ENCODE results near the gene USP35.

DNA sequence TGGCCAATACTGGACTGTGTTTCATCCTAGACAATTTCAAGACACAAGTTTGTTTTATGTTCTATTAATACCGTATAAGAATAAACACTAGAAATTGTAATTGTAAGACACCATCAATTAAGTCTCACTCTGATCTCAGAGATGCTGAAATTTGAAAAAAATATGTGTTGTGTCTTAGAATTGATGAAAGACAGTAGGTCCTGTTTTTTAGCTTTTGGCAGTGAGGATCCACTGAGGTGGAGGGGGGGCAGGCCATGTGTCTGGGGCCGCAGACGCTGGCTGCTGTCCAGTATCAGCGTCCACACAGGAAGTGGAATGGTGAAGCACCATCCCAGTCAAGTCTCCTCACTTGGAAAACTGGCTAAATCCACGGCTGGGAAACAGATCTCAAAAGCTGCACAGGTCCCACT is 26.8 kb upstream of the USP35 start:
- TF ChIP-seq, protein P1, sequence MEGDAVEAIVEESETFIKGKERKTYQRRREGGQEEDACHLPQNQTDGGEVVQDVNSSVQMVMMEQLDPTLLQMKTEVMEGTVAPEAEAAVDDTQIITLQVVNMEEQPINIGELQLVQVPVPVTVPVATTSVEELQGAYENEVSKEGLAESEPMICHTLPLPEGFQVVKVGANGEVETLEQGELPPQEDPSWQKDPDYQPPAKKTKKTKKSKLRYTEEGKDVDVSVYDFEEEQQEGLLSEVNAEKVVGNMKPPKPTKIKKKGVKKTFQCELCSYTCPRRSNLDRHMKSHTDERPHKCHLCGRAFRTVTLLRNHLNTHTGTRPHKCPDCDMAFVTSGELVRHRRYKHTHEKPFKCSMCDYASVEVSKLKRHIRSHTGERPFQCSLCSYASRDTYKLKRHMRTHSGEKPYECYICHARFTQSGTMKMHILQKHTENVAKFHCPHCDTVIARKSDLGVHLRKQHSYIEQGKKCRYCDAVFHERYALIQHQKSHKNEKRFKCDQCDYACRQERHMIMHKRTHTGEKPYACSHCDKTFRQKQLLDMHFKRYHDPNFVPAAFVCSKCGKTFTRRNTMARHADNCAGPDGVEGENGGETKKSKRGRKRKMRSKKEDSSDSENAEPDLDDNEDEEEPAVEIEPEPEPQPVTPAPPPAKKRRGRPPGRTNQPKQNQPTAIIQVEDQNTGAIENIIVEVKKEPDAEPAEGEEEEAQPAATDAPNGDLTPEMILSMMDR (conservative IDR thresholded peaks at IDR 0.05 in 1 of 2, IDR thresholded peaks at IDR 0.05 in 1 of 2; ENCODE audit: low read depth in 1 of 2, low read length in 2 of 2), result no peak
- no peak for TF ChIP-seq EZH2 (IDR thresholded peaks at IDR 0.05; ENCODE audit: low read length, missing control alignments)

Measured in fibroblast of lung (primary cell).